IPS-18a (cell line): ENCODE results near the gene RCAN3.
A peak's percentile ranks its signal among the peaks of the same experiment; 100 is the strongest.
"Not testable (repeated sequence)": the region's sequence is repeated elsewhere in the genome, so short reads cannot be mapped to it uniquely, and the experiment has no call there.

ENCODE experiments used
- H3K27ac ChIP-seq: one replicate; pipeline ENCODE4 v1.5.1; 2013; ENCODE audit warnings: low read length
- H3K27me3 ChIP-seq: one replicate; pipeline ENCODE4 v1.6.1; 2013; ENCODE audit warnings: mild to moderate bottlenecking, low read length; ENCODE audit not compliant: control insufficient read depth, insufficient read depth
- H3K36me3 ChIP-seq: one replicate; pipeline ENCODE4 v1.6.1; 2013; ENCODE audit warnings: low read depth, low read length; ENCODE audit not compliant: control insufficient read depth
- H3K4me1 ChIP-seq: one replicate; pipeline ENCODE4 v1.6.1; 2013; ENCODE audit warnings: low read depth, low read length; ENCODE audit not compliant: control insufficient read depth
- H3K4me3 ChIP-seq: one replicate; pipeline ENCODE4 v1.5.1; 2013; ENCODE audit warnings: low read length
- H3K9ac ChIP-seq: one replicate; pipeline ENCODE4 v1.6.1; 2013; ENCODE audit warnings: mild to moderate bottlenecking, low read length, moderate library complexity
- H3K9me3 ChIP-seq: one replicate; pipeline ENCODE4 v1.6.1; 2013; ENCODE audit warnings: low read depth, low read length; ENCODE audit not compliant: control insufficient read depth

RCAN3 gene

DNA sequence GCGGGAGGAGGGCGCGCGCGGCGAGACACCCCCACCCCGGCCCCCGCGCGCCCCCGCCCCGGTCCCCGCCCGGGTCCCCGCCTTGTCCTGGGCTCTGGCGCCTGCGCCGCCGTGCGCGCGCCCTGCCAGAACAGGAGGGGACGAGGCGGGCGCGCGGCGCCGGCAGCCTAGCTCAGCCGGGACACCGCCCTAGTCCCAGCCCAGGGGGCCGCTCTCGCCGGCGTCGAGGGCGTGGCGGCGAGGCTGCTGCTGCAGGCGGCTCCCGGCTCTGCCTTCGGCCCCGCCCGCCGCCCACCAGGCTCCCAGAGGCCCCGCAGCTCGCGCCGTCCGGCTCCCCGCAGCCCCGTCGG is at the start of gene RCAN3:
Gene RCAN3, plus strand, starts transcription at position 128 of the 350 bp plus-strand sequence. CDS start 11,537 bp downstream, outside the sequence.
- Histone ChIP-seq H3K4me1 (peaks cover 16% of the 10 kb centered on the region), H3K9me3 (no peaks in the 10 kb centered on the region), H3K27ac (no peak within 1 kb of the TSS), H3K27me3 (peaks cover 27% of the 10 kb centered on the region), H3K4me3 (peak within 1 kb of the TSS; percentile 77), H3K9ac (peak within 1 kb of the TSS; percentile 35), H3K36me3 (no peaks in the 10 kb centered on the region)

DNA sequence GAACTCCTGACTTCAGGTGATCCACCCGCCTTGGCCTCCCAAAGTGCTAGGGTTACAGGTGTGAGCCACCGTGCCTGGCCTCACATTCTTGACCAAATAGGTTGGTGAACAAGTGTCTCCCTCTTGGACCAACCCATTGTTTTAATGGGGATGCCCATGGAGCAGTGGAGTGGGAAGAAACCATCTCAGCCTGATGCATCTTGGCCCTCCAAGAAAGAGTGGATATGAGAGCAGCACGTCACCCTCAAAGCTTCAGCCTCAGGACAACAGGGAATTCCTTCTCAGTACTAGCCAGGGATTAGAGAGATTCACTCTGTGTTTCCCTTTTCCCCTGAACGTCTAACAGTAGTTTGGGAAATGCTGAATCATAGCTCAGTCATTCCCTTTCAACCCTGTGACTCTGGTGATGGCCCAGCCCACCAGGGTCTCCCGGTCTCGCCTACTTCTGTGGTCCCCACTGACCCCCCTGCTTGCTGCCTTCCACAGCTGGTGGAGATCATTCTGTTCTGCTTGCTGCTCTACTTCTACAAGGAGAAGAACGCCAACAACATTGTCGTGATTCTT is 49.6 kb upstream of the RCAN3 start:
- no peak overlapping the region for H3K27ac ChIP-seq
- no peak overlapping the region for H3K4me3 ChIP-seq
- no peaks in the 10 kb centered on the region for H3K9me3 ChIP-seq
- no peaks in the 10 kb centered on the region for H3K27me3 ChIP-seq
- H3K36me3 ChIP-seq, result no peaks in the 10 kb centered on the region
- no peaks in the 10 kb centered on the region for H3K4me1 ChIP-seq
- H3K9ac ChIP-seq, result no peak overlapping the region

DNA sequence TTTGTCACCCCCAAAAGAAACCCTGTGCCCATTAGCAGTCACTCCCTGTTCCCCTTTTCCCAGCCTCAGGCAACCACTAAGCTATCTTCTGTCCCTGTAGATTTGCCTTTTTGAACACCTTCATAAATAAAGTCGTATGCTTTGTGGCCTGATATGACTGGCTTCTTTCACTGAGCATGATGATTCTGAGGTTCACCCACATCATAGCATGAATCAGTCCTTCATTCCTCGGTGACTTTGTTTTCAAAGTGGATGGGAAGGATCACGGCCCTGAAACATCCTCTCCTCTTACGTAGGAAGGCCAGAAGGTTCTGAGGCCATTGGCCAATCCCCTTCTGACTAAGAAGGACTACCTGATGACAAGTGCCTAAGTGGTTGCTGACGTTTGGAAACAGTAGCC is 48.0 kb upstream of the RCAN3 start:
- H3K4me3 ChIP-seq, result no peak overlapping the region
- no peak overlapping the region for H3K9ac ChIP-seq
- no peak overlapping the region for H3K27ac ChIP-seq
- no peaks in the 10 kb centered on the region for H3K27me3 ChIP-seq
- H3K36me3 ChIP-seq, result no peaks in the 10 kb centered on the region
- H3K4me1 ChIP-seq, result no peaks in the 10 kb centered on the region
- no peaks in the 10 kb centered on the region for H3K9me3 ChIP-seq

GRCh38 chr1:24455272-24455671 is 47.4 kb upstream of the RCAN3 start:
- H3K9me3 ChIP-seq, result no peaks in the 10 kb centered on the region
- no peaks in the 10 kb centered on the region for H3K36me3 ChIP-seq
- H3K9ac ChIP-seq, result no peak overlapping the region

DNA sequence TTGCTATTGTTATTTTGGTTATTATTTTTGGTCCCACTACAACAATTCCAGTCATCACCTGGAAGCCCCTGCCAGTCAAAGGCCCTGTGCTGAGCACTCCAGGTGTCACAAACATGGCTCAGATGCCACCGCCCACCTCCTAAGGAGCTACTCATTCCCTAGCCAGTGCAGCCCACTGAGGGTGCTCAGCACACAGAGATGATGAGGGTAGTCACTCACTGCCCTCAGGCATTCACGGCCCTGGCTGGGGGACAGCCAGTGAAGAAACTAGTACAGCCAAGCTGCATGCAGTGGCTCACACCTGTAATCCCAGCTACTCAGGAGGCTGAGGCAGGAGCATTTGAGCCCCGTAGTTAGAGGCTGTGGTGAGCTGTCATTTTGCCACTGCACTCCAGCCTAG is 44.8 kb upstream of the RCAN3 start:
- Histone ChIP-seq H3K4me1 (no peaks in the 10 kb centered on the region), H3K27me3 (no peaks in the 10 kb centered on the region), H3K27ac (no peak overlapping the region), H3K9ac (no peak overlapping the region), H3K4me3 (no peak overlapping the region), H3K9me3 (no peaks in the 10 kb centered on the region), H3K36me3 (no peaks in the 10 kb centered on the region)

More at GRCh38 chr1:24455272-24455671, 47.4 kb upstream of the RCAN3 start:
- H3K27ac ChIP-seq, result no peak overlapping the region
- no peaks in the 10 kb centered on the region for H3K4me1 ChIP-seq
- no peaks in the 10 kb centered on the region for H3K27me3 ChIP-seq
- no peak overlapping the region for H3K4me3 ChIP-seq

- no peaks in the 10 kb centered on the region for H3K9me3 ChIP-seq
- H3K36me3 ChIP-seq, result no peaks in the 10 kb centered on the region
- H3K4me1 ChIP-seq, result peaks cover 16% of the 10 kb centered on the region
- H3K27ac ChIP-seq, result no peak overlapping the region
- no peak overlapping the region for H3K4me3 ChIP-seq
- no peaks in the 10 kb centered on the region for H3K27me3 ChIP-seq
- H3K9ac ChIP-seq, result no peak overlapping the region
Measured at GRCh38 chr1:24459551-24460266, 42.9 kb upstream of the RCAN3 start.

- H3K27me3 ChIP-seq, H3K27ac ChIP-seq, H3K9me3 ChIP-seq, H3K36me3 ChIP-seq, H3K9ac ChIP-seq, H3K4me3 ChIP-seq: not testable (repeated sequence)
- peaks cover 27% of the 10 kb centered on the region for H3K4me1 ChIP-seq
Measured at GRCh38 chr1:24462128-24462527, 40.5 kb upstream of the RCAN3 start.

- H3K4me1 ChIP-seq, result peaks cover 27% of the 10 kb centered on the region
- peak overlapping the region; percentile 49 for H3K4me3 ChIP-seq
- no peak overlapping the region for H3K9ac ChIP-seq
- no peaks in the 10 kb centered on the region for H3K36me3 ChIP-seq
- no peaks in the 10 kb centered on the region for H3K9me3 ChIP-seq
- H3K27ac ChIP-seq, result no peak overlapping the region
- no peaks in the 10 kb centered on the region for H3K27me3 ChIP-seq
Measured at GRCh38 chr1:24463776-24464735, 38.6 kb upstream of the RCAN3 start.

DNA sequence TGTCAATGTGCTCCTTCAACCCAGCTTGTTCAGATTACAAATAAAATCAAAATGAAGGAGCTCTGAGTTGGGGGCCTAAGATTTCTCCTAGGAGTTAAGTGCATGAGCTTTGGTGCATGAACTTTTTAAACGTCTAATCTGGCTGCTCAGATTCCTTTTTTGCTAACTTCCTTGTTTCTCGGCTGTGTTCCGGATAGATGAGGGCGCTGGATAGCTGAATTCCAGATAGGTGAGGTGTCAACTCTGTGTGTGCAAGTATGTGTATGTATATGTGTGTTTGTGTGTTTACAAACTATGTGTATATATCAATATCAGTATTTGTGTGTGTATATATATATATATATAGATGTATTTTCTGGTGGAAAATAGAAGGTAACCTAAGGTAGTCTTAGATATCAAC is 37.5 kb upstream of the RCAN3 start:
- Histone ChIP-seq H3K27ac (no peak overlapping the region), H3K36me3 (no peaks in the 10 kb centered on the region), H3K9me3 (no peaks in the 10 kb centered on the region), H3K9ac (no peak overlapping the region), H3K4me3 (peak overlapping the region; percentile 49), H3K27me3 (no peaks in the 10 kb centered on the region), H3K4me1 (peaks cover 27% of the 10 kb centered on the region)

DNA sequence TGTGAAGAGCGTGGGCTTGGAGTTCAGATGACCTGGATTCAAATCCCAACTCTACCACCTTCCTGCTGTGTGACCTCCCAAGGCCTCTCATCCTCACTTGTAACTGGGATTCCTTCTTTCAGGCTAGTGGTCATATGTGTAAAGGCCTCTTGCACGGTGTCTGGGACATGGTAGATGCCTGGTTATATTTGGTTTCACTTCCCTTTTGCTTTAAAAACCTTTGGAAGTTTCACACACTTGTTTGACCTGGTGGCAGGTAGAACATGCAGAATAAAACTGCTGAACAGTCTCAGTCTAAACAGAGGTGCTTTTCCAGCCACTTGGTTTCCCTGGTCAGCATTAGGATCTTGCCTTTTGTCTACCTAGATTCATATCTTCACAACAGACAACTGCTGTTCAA is 37.0 kb upstream of the RCAN3 start:
- H3K9ac ChIP-seq, result no peak overlapping the region
- H3K4me3 ChIP-seq, result no peak overlapping the region
- no peaks in the 10 kb centered on the region for H3K27me3 ChIP-seq
- no peaks in the 10 kb centered on the region for H3K36me3 ChIP-seq
- H3K4me1 ChIP-seq, result peaks cover 27% of the 10 kb centered on the region
- H3K9me3 ChIP-seq, result no peaks in the 10 kb centered on the region
- H3K27ac ChIP-seq, result no peak overlapping the region

DNA sequence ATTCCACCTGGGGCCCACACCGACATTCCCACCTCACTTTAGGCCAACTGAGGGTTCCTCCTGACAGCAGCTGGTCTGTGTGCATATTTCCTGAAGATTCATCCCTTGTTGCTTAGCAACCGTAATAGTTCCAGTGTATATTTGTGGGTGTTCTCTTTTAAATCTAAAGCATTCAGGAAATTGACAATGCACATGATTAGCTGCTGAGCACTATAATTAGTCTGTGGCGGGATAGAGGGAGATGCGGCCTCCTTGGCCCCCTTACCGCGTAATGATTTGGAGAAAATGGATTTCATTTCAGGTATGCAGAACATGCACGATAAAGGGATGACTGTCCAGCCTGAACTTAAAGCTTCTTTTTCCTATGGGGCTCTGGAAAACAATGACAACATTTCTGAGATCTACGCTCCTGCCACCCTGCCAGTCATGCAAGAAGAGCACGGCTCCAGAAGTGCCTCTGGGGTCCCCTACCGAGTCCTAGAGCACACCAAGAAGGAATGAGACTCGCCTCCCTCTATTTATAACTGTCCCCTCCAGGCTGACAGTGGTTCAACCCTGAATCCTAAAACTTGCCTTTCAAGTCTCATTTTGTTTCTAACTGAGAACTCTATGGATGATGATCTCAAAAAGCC is 33.8 kb upstream of the RCAN3 start:
- Histone ChIP-seq H3K27me3 (no peaks in the 10 kb centered on the region), H3K4me3 (no peak overlapping the region), H3K9ac (no peak overlapping the region), H3K9me3 (no peaks in the 10 kb centered on the region), H3K27ac (no peak overlapping the region), H3K4me1 (peaks cover 21% of the 10 kb centered on the region), H3K36me3 (no peaks in the 10 kb centered on the region)
